Left kidney (tissue), 2 donors: ENCODE data around the gene SLC39A2. TPM values are rescaled to one million over a fixed set of nuclear protein-coding genes. Genes with fewer than 3 reads are reported as not detected.

Experiments
- DNase-seq: peaks from one replicate; pipeline ENCODE4 v3.0.0-alpha.2; 2013
- polyA plus RNA-seq: library from polyadenylated mRNA; unstranded; fragments of 120-200 nt; gene quantifications from one replicate; pipeline ENCODE4 v1.2.1, GENCODE V29; 2013; ENCODE audit not compliant: insufficient read length

Gene SLC39A2
- polyA plus RNA-seq, 1 donor: 1.3 TPM

GRCh38 chr14:21047378-21047781 lies 48.3 kb downstream of the SLC39A2 start:
- DNase-seq: no peak

- DNase-seq: no peak
Measured at GRCh38 chr14:21048638-21049037, 49.5 kb downstream of the SLC39A2 start.

GRCh38 chr14:21049271-21049673 lies 50.2 kb downstream of the SLC39A2 start:
- no peak for DNase-seq

GRCh38 chr14:21050597-21050996 lies 51.5 kb downstream of the SLC39A2 start:
- no peak for DNase-seq

Other genes with a start within 250 kb of the SLC39A2 start
- gene EDDM3B, start 230.9 kb upstream of the SLC39A2 start, polyA plus RNA-seq: 0.20 TPM
- 5.0 TPM for gene RNASE6, start 218.0 kb upstream of the SLC39A2 start, polyA plus RNA-seq
- gene RNASE1, start 196.4 kb upstream of the SLC39A2 start, polyA plus RNA-seq: 98.4 TPM
- gene RNASE3, start 107.9 kb upstream of the SLC39A2 start, polyA plus RNA-seq: 1.2 TPM
- gene RNASE2, start 43.8 kb upstream of the SLC39A2 start, polyA plus RNA-seq: 1.1 TPM
- gene METTL17, start 9.3 kb upstream of the SLC39A2 start, polyA plus RNA-seq: 124 TPM
- 175 TPM for gene NDRG2, start 25.8 kb downstream of the SLC39A2 start, polyA plus RNA-seq
- gene TPPP2, start 30.9 kb downstream of the SLC39A2 start, polyA plus RNA-seq: 2.7 TPM
- 0.68 TPM for gene RNASE13, start 35.5 kb downstream of the SLC39A2 start, polyA plus RNA-seq
- gene RNASE7, start 43.1 kb downstream of the SLC39A2 start, polyA plus RNA-seq: 0.55 TPM
- not detected for gene RNASE8, start 58.5 kb downstream of the SLC39A2 start, polyA plus RNA-seq
- gene ARHGEF40, start 71.0 kb downstream of the SLC39A2 start, polyA plus RNA-seq: 82.7 TPM
- 22.8 TPM for gene ZNF219, start 99.4 kb downstream of the SLC39A2 start, polyA plus RNA-seq
- 1.3 TPM for gene TMEM253, start 101.8 kb downstream of the SLC39A2 start, polyA plus RNA-seq
- gene OR5AU1, start 156.8 kb downstream of the SLC39A2 start, polyA plus RNA-seq: 0.05 TPM